ENCODE measurements around the gene TUSC2.

DNA sequence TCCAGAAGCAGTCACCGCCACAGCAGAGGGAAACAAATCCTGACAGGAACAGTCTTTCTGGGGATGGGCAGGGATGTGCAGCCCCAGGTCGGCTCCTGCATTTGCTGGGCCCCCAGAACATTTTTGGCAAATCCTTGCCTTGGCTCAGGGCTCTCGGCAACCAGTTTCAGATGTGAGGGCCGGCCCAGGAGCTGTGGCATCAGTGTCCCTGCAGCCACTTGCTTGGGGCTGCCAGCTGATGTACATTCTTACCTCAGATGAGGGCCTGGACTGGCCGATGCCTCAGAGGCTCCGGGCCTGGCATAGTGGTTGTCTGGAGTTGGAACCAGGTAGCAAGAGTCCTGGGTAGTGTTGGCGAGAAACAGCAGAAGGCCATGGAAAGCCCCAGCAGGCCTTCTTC lies 26.8 kb upstream of the TUSC2 start:
- TF ChIP-seq HNRNPL (IDR thresholded peaks at IDR 0.05; ENCODE audit: low read depth, low read length) (no peak), USF2 (IDR thresholded peaks at IDR 0.05; ENCODE audit: low read depth, low read length) (no peak), USF2 (CRISPR knock-in tag; IDR thresholded peaks at IDR 0.05; ENCODE audit: borderline replicate concordance) (no peak), ZNF766 (CRISPR knock-in tag; IDR thresholded peaks at IDR 0.05; ENCODE audit: borderline replicate concordance) (no peak), CTCF (CRISPR knock-in tag; IDR thresholded peaks at IDR 0.05) (no peak), ZNF501 (CRISPR knock-in tag; IDR thresholded peaks at IDR 0.05) (no peak), REST (IDR thresholded peaks at IDR 0.05; ENCODE audit: borderline replicate concordance in 1 of 2, low read depth in 1 of 2, low read length in 2 of 2) (no peak), POLR2A (IDR thresholded peaks at IDR 0.05; ENCODE audit: insufficient read depth in 1 of 2, low read depth in 2 of 2, low read length in 2 of 2) (no peak)

Data from HepG2 (cell line).